ENCODE results near the gene CSTF2T.
"Not testable (repeated sequence)": the region's sequence is repeated elsewhere in the genome, so short reads cannot be mapped to it uniquely, and the experiment has no call there.

Gene CSTF2T

GRCh38 chr10:51696251-51696650 lies 3.1 kb downstream of the CSTF2T start:
- Histone ChIP-seq H3K4me1 (ENCODE audit: control insufficient read depth, insufficient read depth, low read length) (peaks cover 16% of the 10 kb centered on the region), H3K27me3 (ENCODE audit: control insufficient read depth, insufficient read depth, low read length) (no peaks in the 10 kb centered on the region), H3K27ac (ENCODE audit: low read depth, low read length) (no peak overlapping the region), H3K9me3 (ENCODE audit: control insufficient read depth, insufficient read depth, low read length) (no peaks in the 10 kb centered on the region), H3K36me3 (ENCODE audit: control insufficient read depth, insufficient read depth, low read length) (peaks cover 20% of the 10 kb centered on the region), H3K9ac (ENCODE audit: low read depth, low read length) (no peak overlapping the region), H3K4me3 (ENCODE audit: low read depth, low read length) (no peak overlapping the region)

DNA sequence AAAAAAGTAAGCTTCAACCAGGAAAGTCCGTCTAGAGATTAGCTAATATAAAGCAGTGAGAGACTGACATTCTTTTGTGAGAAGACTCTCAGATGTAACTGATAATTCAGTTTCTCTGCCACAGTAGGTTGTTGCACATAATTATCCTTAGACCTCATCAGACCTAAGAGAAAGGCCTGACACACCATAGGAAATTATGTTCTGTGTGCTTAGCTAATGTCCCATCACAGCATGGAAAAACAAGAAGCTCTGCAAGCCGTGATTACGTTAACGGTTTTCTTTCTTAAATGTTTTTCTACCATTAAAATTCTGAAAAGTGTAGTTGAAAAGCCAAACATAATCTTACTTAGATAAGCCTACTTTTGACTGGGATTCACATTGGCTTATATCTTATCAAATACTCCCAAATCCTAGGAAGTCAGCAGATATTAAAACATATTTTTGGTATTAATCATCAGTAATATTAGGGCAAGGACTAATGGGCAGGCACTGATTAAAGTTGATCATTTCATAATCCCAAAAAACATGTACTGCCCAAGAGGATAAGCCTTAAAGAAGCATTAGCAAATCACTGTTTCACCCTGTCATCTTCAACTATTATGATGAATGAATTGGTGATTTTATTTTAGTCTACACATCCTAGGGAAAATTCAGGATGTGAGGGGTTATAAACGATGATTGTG lies 5.2 kb downstream of the CSTF2T start:
- no peaks in the 10 kb centered on the region for H3K27me3 ChIP-seq (ENCODE audit: control insufficient read depth, insufficient read depth, low read length)
- H3K36me3 ChIP-seq (ENCODE audit: control insufficient read depth, insufficient read depth, low read length): peaks cover 20% of the 10 kb centered on the region
- H3K4me1 ChIP-seq (ENCODE audit: control insufficient read depth, insufficient read depth, low read length): peaks cover 11% of the 10 kb centered on the region
- H3K9me3 ChIP-seq (ENCODE audit: control insufficient read depth, insufficient read depth, low read length): no peaks in the 10 kb centered on the region
- no peak overlapping the region for H3K27ac ChIP-seq (ENCODE audit: low read depth, low read length)
- no peak overlapping the region for H3K9ac ChIP-seq (ENCODE audit: low read depth, low read length)
- no peak overlapping the region for H3K4me3 ChIP-seq (ENCODE audit: low read depth, low read length)

DNA sequence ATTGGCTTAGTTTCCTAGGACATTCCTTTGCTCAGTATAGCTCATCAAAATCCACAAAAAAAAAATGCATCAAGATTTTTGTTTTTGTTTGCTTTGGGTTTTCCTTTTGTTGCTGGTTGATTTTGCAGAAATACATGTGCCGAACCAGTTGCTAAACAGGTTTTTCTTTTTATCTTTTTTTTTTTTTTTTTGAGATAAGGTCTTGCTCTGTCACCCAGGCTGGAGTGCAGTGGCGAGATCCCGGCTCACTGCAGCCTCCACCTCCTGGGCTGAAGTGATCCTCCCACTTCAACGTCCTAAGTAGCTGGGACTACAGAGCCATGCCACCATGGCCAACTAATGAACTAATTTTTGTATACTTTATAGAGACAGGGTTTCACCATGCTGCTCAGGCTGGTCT lies 8.3 kb downstream of the CSTF2T start:
- H3K4me1 ChIP-seq (ENCODE audit: control insufficient read depth, insufficient read depth, low read length): no peaks in the 10 kb centered on the region
- H3K36me3 ChIP-seq (ENCODE audit: control insufficient read depth, insufficient read depth, low read length): peaks cover 1% of the 10 kb centered on the region; the same call in 1 of the 2 replicates
- H3K27ac ChIP-seq (ENCODE audit: low read depth, low read length): no peak overlapping the region
- no peaks in the 10 kb centered on the region for H3K27me3 ChIP-seq (ENCODE audit: control insufficient read depth, insufficient read depth, low read length)
- H3K9ac ChIP-seq (ENCODE audit: low read depth, low read length): no peak overlapping the region
- H3K9me3 ChIP-seq (ENCODE audit: control insufficient read depth, insufficient read depth, low read length): no peaks in the 10 kb centered on the region
- no peak overlapping the region for H3K4me3 ChIP-seq (ENCODE audit: low read depth, low read length)

- Histone ChIP-seq H3K4me3 (ENCODE audit: low read depth, low read length) (no peak overlapping the region), H3K36me3 (ENCODE audit: control insufficient read depth, insufficient read depth, low read length) (no peaks in the 10 kb centered on the region), H3K9ac (ENCODE audit: low read depth, low read length) (no peak overlapping the region), H3K27me3 (ENCODE audit: control insufficient read depth, insufficient read depth, low read length) (no peaks in the 10 kb centered on the region), H3K4me1 (ENCODE audit: control insufficient read depth, insufficient read depth, low read length) (no peaks in the 10 kb centered on the region), H3K9me3 (ENCODE audit: control insufficient read depth, insufficient read depth, low read length) (no peaks in the 10 kb centered on the region), H3K27ac (ENCODE audit: low read depth, low read length) (no peak overlapping the region)
These were observed 9.9 kb downstream of the CSTF2T start for GRCh38 chr10:51689536-51689935.

GRCh38 chr10:51688826-51689225 lies 10.6 kb downstream of the CSTF2T start:
- H3K36me3 ChIP-seq (ENCODE audit: control insufficient read depth, insufficient read depth, low read length); H3K4me3 ChIP-seq (ENCODE audit: low read depth, low read length); H3K27me3 ChIP-seq (ENCODE audit: control insufficient read depth, insufficient read depth, low read length); H3K9ac ChIP-seq (ENCODE audit: low read depth, low read length); H3K27ac ChIP-seq (ENCODE audit: low read depth, low read length); H3K9me3 ChIP-seq (ENCODE audit: control insufficient read depth, insufficient read depth, low read length); H3K4me1 ChIP-seq (ENCODE audit: control insufficient read depth, insufficient read depth, low read length): not testable (repeated sequence)

GRCh38 chr10:51687296-51687695 lies 12.1 kb downstream of the CSTF2T start:
- Histone ChIP-seq H3K9me3 (ENCODE audit: control insufficient read depth, insufficient read depth, low read length) (no peaks in the 10 kb centered on the region), H3K4me1 (ENCODE audit: control insufficient read depth, insufficient read depth, low read length) (no peaks in the 10 kb centered on the region), H3K9ac (ENCODE audit: low read depth, low read length) (no peak overlapping the region), H3K4me3 (ENCODE audit: low read depth, low read length) (no peak overlapping the region), H3K27ac (ENCODE audit: low read depth, low read length) (no peak overlapping the region), H3K27me3 (ENCODE audit: control insufficient read depth, insufficient read depth, low read length) (no peaks in the 10 kb centered on the region), H3K36me3 (ENCODE audit: control insufficient read depth, insufficient read depth, low read length) (no peaks in the 10 kb centered on the region)

- H3K4me1 ChIP-seq (ENCODE audit: control insufficient read depth, insufficient read depth, low read length): no peaks in the 10 kb centered on the region
- H3K27ac ChIP-seq (ENCODE audit: low read depth, low read length): no peak overlapping the region
- no peaks in the 10 kb centered on the region for H3K27me3 ChIP-seq (ENCODE audit: control insufficient read depth, insufficient read depth, low read length)
- H3K9ac ChIP-seq (ENCODE audit: low read depth, low read length): no peak overlapping the region
- no peaks in the 10 kb centered on the region for H3K9me3 ChIP-seq (ENCODE audit: control insufficient read depth, insufficient read depth, low read length)
- H3K4me3 ChIP-seq (ENCODE audit: low read depth, low read length): no peak overlapping the region
- no peaks in the 10 kb centered on the region for H3K36me3 ChIP-seq (ENCODE audit: control insufficient read depth, insufficient read depth, low read length)
These were observed 13.6 kb downstream of the CSTF2T start for GRCh38 chr10:51685768-51686167.

DNA sequence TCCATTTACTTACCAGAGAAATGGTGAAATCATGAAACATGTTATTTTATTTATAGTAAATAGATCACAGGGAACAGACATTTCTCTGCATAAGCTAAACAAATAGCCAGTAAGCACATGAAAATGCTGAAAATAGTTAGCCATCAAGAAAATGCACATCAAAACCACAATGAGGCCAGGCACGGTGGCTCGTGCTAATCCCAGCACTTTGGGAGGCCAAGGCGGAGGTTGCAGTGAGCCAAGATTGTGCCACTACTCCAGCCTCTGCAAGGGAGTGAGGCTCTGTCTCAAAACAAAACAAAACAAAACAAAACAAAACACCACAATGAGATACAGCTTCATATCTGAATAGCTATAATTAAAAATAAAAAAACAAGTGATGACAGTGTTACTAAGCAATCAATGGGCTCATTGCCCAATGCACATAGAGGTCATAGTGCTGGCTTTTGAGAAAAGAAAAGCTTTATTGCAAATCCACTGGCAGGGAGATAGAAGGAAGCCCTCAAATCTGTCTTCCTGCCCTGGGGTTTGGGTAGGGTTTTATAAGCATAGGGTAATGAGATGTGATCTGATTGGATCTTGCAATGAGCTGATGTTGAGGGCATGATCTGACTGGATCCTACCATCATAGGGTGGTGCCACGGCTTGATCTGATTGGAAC lies 16.2 kb downstream of the CSTF2T start:
- H3K4me3 ChIP-seq (ENCODE audit: low read depth, low read length): no peak overlapping the region
- no peaks in the 10 kb centered on the region for H3K9me3 ChIP-seq (ENCODE audit: control insufficient read depth, insufficient read depth, low read length)
- H3K4me1 ChIP-seq (ENCODE audit: control insufficient read depth, insufficient read depth, low read length): no peaks in the 10 kb centered on the region
- no peak overlapping the region for H3K9ac ChIP-seq (ENCODE audit: low read depth, low read length)
- H3K27me3 ChIP-seq (ENCODE audit: control insufficient read depth, insufficient read depth, low read length): no peaks in the 10 kb centered on the region
- H3K36me3 ChIP-seq (ENCODE audit: control insufficient read depth, insufficient read depth, low read length): no peaks in the 10 kb centered on the region
- H3K27ac ChIP-seq (ENCODE audit: low read depth, low read length): no peak overlapping the region

DNA sequence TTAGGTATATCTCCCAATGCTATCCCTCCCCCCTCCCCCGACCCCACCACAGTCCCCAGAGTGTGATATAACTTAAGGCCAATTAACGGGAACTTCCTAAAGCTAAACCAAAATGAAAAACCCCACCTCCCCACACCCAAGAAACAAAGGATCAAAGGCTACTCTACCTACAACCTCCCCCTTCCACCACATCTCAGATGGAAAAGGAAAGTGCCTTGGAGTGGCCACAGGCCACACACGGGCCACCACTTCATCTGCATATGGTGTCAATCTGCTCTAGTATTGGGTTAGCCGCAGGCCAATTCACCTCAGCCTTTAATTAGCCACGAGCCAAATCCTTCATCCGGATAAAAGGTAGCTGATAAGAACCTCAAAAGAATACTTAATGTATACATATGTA lies 19.6 kb downstream of the CSTF2T start:
- H3K9ac ChIP-seq (ENCODE audit: low read depth, low read length): no peak overlapping the region
- H3K36me3 ChIP-seq (ENCODE audit: control insufficient read depth, insufficient read depth, low read length): no peaks in the 10 kb centered on the region
- H3K27ac ChIP-seq (ENCODE audit: low read depth, low read length): no peak overlapping the region
- H3K9me3 ChIP-seq (ENCODE audit: control insufficient read depth, insufficient read depth, low read length): no peaks in the 10 kb centered on the region
- no peaks in the 10 kb centered on the region for H3K4me1 ChIP-seq (ENCODE audit: control insufficient read depth, insufficient read depth, low read length)
- no peak overlapping the region for H3K4me3 ChIP-seq (ENCODE audit: low read depth, low read length)
- H3K27me3 ChIP-seq (ENCODE audit: control insufficient read depth, insufficient read depth, low read length): no peaks in the 10 kb centered on the region

- Histone ChIP-seq H3K27ac (ENCODE audit: low read depth, low read length) (no peak overlapping the region), H3K9ac (ENCODE audit: low read depth, low read length) (no peak overlapping the region), H3K36me3 (ENCODE audit: control insufficient read depth, insufficient read depth, low read length) (no peaks in the 10 kb centered on the region), H3K4me1 (ENCODE audit: control insufficient read depth, insufficient read depth, low read length) (no peaks in the 10 kb centered on the region), H3K4me3 (ENCODE audit: low read depth, low read length) (no peak overlapping the region), H3K27me3 (ENCODE audit: control insufficient read depth, insufficient read depth, low read length) (no peaks in the 10 kb centered on the region), H3K9me3 (ENCODE audit: control insufficient read depth, insufficient read depth, low read length) (no peaks in the 10 kb centered on the region)
These were observed 24.3 kb downstream of the CSTF2T start for GRCh38 chr10:51675088-51675487.

DNA sequence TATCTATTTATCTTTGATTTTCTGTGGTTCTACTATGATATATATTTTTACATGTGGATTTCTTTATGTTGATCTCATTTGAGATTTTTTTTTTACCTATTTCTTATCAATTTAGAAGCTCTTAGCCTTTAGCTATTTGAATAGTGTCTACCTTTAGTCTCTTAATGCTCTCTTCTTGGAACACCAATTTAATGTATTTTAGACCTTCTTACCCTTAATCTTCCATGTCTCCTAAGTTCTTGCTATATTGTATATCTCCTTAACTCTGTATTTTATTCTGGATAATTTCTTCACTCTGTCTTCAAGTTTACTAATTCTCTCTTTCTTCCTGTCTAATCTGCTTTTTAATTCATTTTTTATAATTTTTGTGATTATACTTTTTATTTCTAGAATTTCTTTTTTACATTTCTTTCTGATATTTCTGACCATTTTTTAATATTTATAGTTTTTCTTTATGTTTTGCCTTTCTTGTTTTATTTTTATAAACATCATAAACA lies 27.3 kb downstream of the CSTF2T start:
- Histone ChIP-seq H3K4me1 (ENCODE audit: control insufficient read depth, insufficient read depth, low read length) (no peaks in the 10 kb centered on the region), H3K27ac (ENCODE audit: low read depth, low read length) (no peak overlapping the region), H3K36me3 (ENCODE audit: control insufficient read depth, insufficient read depth, low read length) (no peaks in the 10 kb centered on the region), H3K4me3 (ENCODE audit: low read depth, low read length) (no peak overlapping the region), H3K27me3 (ENCODE audit: control insufficient read depth, insufficient read depth, low read length) (no peaks in the 10 kb centered on the region), H3K9me3 (ENCODE audit: control insufficient read depth, insufficient read depth, low read length) (no peaks in the 10 kb centered on the region), H3K9ac (ENCODE audit: low read depth, low read length) (no peak overlapping the region)

All from HUES48 (cell line).